T-helper 1 cell treated with Interleukin-12 subunit alpha and Interleukin-12 subunit beta and Interleukin-4 antibody, amounts not matched to agents 30 ng/mL and 1 ng/mL, for 36 hours (primary cell): Measurements from ENCODE around the gene SPECC1L. TPM values are rescaled to one million over a fixed set of nuclear protein-coding genes. Genes with fewer than 3 reads are reported as not detected.
"Not testable (repeated sequence)": the region's sequence is repeated elsewhere in the genome, so short reads cannot be mapped to it uniquely, and the experiment has no call there.

Source experiments
- intact Hi-C: fragments of 100-400 bp; cut with micrococcal nuclease; formaldehyde crosslinking; loops from one replicate; pipeline ENCODE4 v1.15.1; 2024
- total RNA-seq: library from RNA; stranded (reverse); gene quantifications from 2 replicates; pipeline ENCODE4 v1.2.3, GENCODE V29; 2022

SPECC1L gene
- total RNA-seq: 48.9 and 53.1 TPM in 2 replicates

- intact Hi-C loops: loop anchor here (1.0 to 2.0 kb wide), 4 partner anchors 14 to 285 kb away; partner anchors contain the start of genes GUCD1 and SNRPD3
Observed at GRCh38 chr22:24270556-24271385, at the start of gene SPECC1L. Gene SPECC1L (plus strand): TSS chr22:24270831. CDS start chr22:24302232, 31,401 bp downstream.

GRCh38 chr22:24224468-24224867 is 46.2 kb upstream of the SPECC1L start:
- intact Hi-C loops: no loop called here

- intact Hi-C loops: no loop called here
Observed at GRCh38 chr22:24225044-24225601, 45.5 kb upstream of the SPECC1L start.

GRCh38 chr22:24225951-24226350 is 44.7 kb upstream of the SPECC1L start:
- intact Hi-C loops: no loop called here

- intact Hi-C loops: loop anchor here (1.0 kb wide), 1 partner anchor 42 kb away; no protein-coding TSS in a partner anchor
Observed at GRCh38 chr22:24230911-24231656, 39.5 kb upstream of the SPECC1L start.

GRCh38 chr22:24231706-24232105 is 38.9 kb upstream of the SPECC1L start:
- intact Hi-C loops: loop anchor here (1.0 kb wide), 1 partner anchor 42 kb away; no protein-coding TSS in a partner anchor

GRCh38 chr22:24232124-24232523 is 38.5 kb upstream of the SPECC1L start:
- intact Hi-C loops: no loop called here

- intact Hi-C loops: no loop called here
Observed at GRCh38 chr22:24232725-24233124, 37.9 kb upstream of the SPECC1L start.

- intact Hi-C loops: no loop called here
Observed at GRCh38 chr22:24233235-24233634, 37.4 kb upstream of the SPECC1L start.

GRCh38 chr22:24233816-24234215 is 36.8 kb upstream of the SPECC1L start:
- intact Hi-C loops: no loop called here

GRCh38 chr22:24235315-24235714 is 35.3 kb upstream of the SPECC1L start:
- intact Hi-C loops: no loop called here

- intact Hi-C loops: no loop called here
Observed at GRCh38 chr22:24236656-24237055, 34.0 kb upstream of the SPECC1L start.

- intact Hi-C loops: not testable (repeated sequence)
Observed at GRCh38 chr22:24238101-24238694, 32.4 kb upstream of the SPECC1L start.

GRCh38 chr22:24240381-24240780 is 30.2 kb upstream of the SPECC1L start:
- intact Hi-C loops: loop anchor here (10.0 kb wide), 1 partner anchor 236 kb away; the partner anchor contains the start of gene GSTT4

- intact Hi-C loops: loop anchor here (10.0 kb wide), 1 partner anchor 236 kb away; the partner anchor contains the start of gene GSTT4
Observed at GRCh38 chr22:24240985-24241692, 29.5 kb upstream of the SPECC1L start.

- intact Hi-C loops: loop anchor here (10.0 kb wide), 1 partner anchor 239 kb away; the partner anchor contains the start of gene GSTT4
Observed at GRCh38 chr22:24243417-24243816, 27.2 kb upstream of the SPECC1L start.

GRCh38 chr22:24244144-24244787 is 26.4 kb upstream of the SPECC1L start:
- intact Hi-C loops: loop anchor here (10.0 kb wide), 1 partner anchor 239 kb away; the partner anchor contains the start of gene GSTT4

GRCh38 chr22:24245030-24245431 is 25.6 kb upstream of the SPECC1L start, which contains the start of gene GGT5:
Gene GGT5 (minus strand): TSS chr22:24245082. CDS start chr22:24244725, 357 bp downstream.
- intact Hi-C loops: loop anchor here (10.0 kb wide), 1 partner anchor 240 kb away; the partner anchor contains the start of gene GSTT4
